Vagina (tissue), 2 donors: ENCODE measurements around the gene RAB28. TPM values are rescaled to one million over a fixed set of nuclear protein-coding genes. Genes with fewer than 3 reads are reported as not detected.
"Not testable (repeated sequence)": the region's sequence is repeated elsewhere in the genome, so short reads cannot be mapped to it uniquely, and the experiment has no call there.

ENCODE experiments used
- DNase-seq, 2 donors: peaks; one replicate each; pipeline ENCODE4 v3.0.0-alpha.2; 2017; ENCODE audit errors: extremely low spot score in 2 of 2
- H3K27ac ChIP-seq: fragments of 200-600 bp; sonication (generic); one replicate; pipeline ENCODE4 v1.5.1; 2019
- H3K27me3 ChIP-seq: fragments of 200-600 bp; sonication (generic); one replicate; pipeline ENCODE4 v1.5.1; 2019
- H3K36me3 ChIP-seq, 2 donors: fragments of 200-600 bp; sonication (generic); one replicate each; pipeline ENCODE4 v1.5.1; 2017 to 2019
- H3K4me1 ChIP-seq: fragments of 200-600 bp; sonication (generic); one replicate; pipeline ENCODE4 v1.5.1; 2019
- H3K4me3 ChIP-seq, 2 donors: fragments of 200-600 bp; sonication (generic); 1 replicate in 1 of 2; 2 replicates in 1 of 2; pipeline ENCODE4 v1.5.1; 2016 to 2019
- H3K9me3 ChIP-seq: fragments of 200-600 bp; sonication (generic); one replicate; pipeline ENCODE4 v1.5.1; 2019
- POLR2A ChIP-seq, 2 donors: fragments of 450-650 bp; IDR thresholded peaks; one replicate each; pipeline ENCODE4 v1.6.1; 2017; ENCODE audit warnings: antibody characterized with exemption in 2 of 2, mild to moderate bottlenecking in 2 of 2, moderate library complexity in 2 of 2
- POLR2AphosphoS5 ChIP-seq, 2 donors: sonication (generic); formaldehyde crosslinking; IDR thresholded peaks; one replicate each; pipeline ENCODE4 v1.9.0; 2017; ENCODE audit warnings: antibody characterized with exemption in 2 of 2, mild to moderate bottlenecking in 2 of 2, low read depth in 1 of 2; ENCODE audit not compliant: insufficient read depth in 1 of 2
- intact Hi-C: fragments of 100-400 bp; cut with DNase I; formaldehyde crosslinking; loops from one replicate; pipeline ENCODE4 v1.15.1; 2023
- total RNA-seq: library from RNA; depleted of rRNA; stranded (reverse); fragments of >200 nt; gene quantifications from one replicate; pipeline ENCODE4 v1.2.3, GENCODE V29; 2016
- TF ChIP-seq, protein P1 (sequence below), 3 experiments: fragments of 450-650 bp in 2 of 3; fragments of 200-600 bp in 1 of 3; sonication (generic) in 1 of 3; IDR thresholded peaks; one replicate each; pipeline ENCODE4 v1.5.1; 2017 to 2019; ENCODE audit warnings: antibody characterized with exemption in 3 of 3, mild to moderate bottlenecking in 2 of 3, moderate library complexity in 2 of 3

The RAB28 gene
- total RNA-seq, 1 donor from 2014 or later: 182 TPM

DNA sequence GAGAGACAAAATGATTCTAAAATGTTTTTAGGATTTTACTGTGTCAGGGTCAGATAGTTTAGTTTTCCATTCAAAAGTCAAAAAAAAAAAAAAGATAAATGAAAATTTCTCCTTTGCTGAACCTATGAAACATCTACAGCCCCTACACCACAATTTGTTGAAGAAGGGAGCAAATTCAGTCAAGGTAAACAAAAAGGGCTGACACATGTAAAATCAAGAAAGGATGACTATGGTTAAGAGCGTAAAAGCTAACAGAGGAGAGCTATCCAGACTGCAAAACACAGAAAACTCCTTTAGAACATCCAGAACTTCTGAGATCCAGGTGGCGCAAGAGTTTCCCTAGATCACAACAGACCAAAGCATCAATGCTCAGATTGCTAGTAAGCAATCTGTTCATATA is 72.2 kb downstream of the RAB28 start:
- intact Hi-C loops: no loop called here
- no peaks in the 10 kb centered on the region for H3K27me3 ChIP-seq
- no peaks in the 10 kb centered on the region for H3K9me3 ChIP-seq
- no peak overlapping the region for H3K4me3 ChIP-seq
- H3K36me3 ChIP-seq: no peaks in the 10 kb centered on the region
- DNase-seq: no peak
- H3K4me1 ChIP-seq: peaks cover 16% of the 10 kb centered on the region
- H3K27ac ChIP-seq: no peak overlapping the region
- TF ChIP-seq POLR2A (IDR thresholded peaks at IDR 0.05): no peak
- TF ChIP-seq, protein P1, sequence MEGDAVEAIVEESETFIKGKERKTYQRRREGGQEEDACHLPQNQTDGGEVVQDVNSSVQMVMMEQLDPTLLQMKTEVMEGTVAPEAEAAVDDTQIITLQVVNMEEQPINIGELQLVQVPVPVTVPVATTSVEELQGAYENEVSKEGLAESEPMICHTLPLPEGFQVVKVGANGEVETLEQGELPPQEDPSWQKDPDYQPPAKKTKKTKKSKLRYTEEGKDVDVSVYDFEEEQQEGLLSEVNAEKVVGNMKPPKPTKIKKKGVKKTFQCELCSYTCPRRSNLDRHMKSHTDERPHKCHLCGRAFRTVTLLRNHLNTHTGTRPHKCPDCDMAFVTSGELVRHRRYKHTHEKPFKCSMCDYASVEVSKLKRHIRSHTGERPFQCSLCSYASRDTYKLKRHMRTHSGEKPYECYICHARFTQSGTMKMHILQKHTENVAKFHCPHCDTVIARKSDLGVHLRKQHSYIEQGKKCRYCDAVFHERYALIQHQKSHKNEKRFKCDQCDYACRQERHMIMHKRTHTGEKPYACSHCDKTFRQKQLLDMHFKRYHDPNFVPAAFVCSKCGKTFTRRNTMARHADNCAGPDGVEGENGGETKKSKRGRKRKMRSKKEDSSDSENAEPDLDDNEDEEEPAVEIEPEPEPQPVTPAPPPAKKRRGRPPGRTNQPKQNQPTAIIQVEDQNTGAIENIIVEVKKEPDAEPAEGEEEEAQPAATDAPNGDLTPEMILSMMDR (IDR thresholded peaks at IDR 0.05): no peak
- no peak for TF ChIP-seq POLR2AphosphoS5 (IDR thresholded peaks at IDR 0.05; ENCODE audit: insufficient read depth in 1 of 2, low read depth in 1 of 2)

DNA sequence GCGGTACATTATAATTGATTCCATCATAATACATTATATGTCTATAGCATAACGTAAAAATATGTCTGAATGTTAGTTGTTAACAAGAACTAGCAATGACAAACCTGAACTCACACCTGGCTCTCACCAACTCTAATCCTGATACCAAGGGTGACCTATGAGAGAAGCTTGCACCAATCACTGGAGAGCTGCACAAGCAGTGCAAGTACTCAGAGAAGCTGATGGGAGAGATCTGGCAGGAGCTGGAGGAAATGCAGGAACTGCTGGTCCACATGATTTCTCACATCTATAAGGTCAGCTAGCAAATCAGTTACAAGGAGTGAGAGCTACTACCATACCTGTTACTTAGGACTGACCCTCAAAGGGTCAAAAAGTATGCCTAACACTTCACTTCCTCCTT is 74.8 kb downstream of the RAB28 start:
- H3K36me3 ChIP-seq: no peaks in the 10 kb centered on the region
- DNase-seq: no peak
- intact Hi-C loops: no loop called here
- no peaks in the 10 kb centered on the region for H3K27me3 ChIP-seq
- peaks cover 11% of the 10 kb centered on the region for H3K4me1 ChIP-seq
- H3K4me3 ChIP-seq: no peak overlapping the region
- H3K27ac ChIP-seq: no peak overlapping the region
- TF ChIP-seq, protein P1 (IDR thresholded peaks at IDR 0.05): no peak
- TF ChIP-seq POLR2A (IDR thresholded peaks at IDR 0.05) (no peak), POLR2AphosphoS5 (IDR thresholded peaks at IDR 0.05; ENCODE audit: insufficient read depth in 1 of 2, low read depth in 1 of 2) (no peak)
- H3K9me3 ChIP-seq: no peaks in the 10 kb centered on the region

DNA sequence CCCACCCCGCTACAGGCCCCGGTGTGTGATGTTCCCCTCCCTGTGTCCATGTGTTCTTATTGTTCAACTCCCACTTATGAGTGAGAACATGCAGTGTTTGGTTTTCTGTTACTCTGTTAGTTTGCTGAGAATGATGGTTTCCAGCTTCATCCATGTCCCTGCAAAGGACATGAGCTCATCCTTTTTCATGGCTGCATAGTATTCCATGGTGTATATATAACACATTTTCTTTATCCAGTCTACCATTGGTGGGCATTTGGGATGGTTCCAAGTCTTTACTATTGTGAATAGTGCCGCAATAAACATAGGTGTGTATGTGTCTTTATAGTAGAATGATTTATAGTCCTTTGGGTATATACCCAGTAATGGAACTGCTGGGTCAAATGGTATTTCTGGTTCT is 78.0 kb downstream of the RAB28 start:
- H3K36me3 ChIP-seq, H3K27ac ChIP-seq, H3K27me3 ChIP-seq, DNase-seq, H3K4me3 ChIP-seq, H3K4me1 ChIP-seq, intact Hi-C loops, H3K9me3 ChIP-seq: not testable (repeated sequence)

DNA sequence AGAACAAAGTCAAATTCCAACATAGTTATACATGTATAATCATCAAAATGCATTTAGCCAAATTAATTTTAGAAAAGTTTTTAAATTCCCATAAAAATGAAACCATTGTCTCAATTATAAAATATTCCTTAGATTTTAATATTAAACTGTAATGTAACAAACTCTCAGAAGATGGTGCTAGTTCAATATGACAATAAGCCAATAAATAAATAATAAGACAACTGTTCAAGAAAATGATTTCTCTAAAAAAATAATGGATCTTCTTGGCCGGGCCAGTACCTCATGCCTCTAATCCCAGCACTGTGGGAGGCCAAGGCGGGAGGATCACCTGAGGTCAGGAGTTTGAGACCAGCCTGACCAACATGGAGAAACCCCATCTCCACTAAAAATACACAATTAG is 80.3 kb downstream of the RAB28 start:
- TF ChIP-seq POLR2A (IDR thresholded peaks at IDR 0.05) (no peak), POLR2AphosphoS5 (IDR thresholded peaks at IDR 0.05; ENCODE audit: insufficient read depth in 1 of 2, low read depth in 1 of 2) (no peak)
- TF ChIP-seq, protein P1 (IDR thresholded peaks at IDR 0.05): no peak
- Histone ChIP-seq H3K9me3 (no peaks in the 10 kb centered on the region), H3K27me3 (no peaks in the 10 kb centered on the region), H3K36me3 (no peaks in the 10 kb centered on the region), H3K27ac (no peak overlapping the region), H3K4me3 (no peak overlapping the region), H3K4me1 (no peaks in the 10 kb centered on the region)
- intact Hi-C loops: no loop called here
- DNase-seq: no peak

DNA sequence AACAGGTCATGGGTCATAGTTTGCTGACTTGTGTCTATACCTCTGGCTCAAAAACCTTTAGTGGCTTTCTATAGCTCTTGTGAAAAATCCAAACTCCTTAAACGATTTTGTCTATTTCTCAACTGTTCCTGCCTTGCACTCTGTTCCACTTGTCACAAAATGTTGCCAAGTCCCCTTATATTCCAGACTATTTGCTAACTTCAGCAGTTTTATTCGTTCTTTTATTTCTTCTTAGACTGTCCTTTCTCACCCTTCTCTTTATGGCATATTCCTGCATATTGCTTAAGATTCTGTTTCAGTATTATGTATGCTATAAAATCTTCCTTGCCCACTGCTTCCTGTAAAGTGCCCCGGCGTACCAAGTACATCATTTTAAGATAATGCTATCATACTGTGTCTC is 80.8 kb downstream of the RAB28 start:
- Histone ChIP-seq H3K9me3 (no peaks in the 10 kb centered on the region), H3K4me3 (no peak overlapping the region), H3K27me3 (no peaks in the 10 kb centered on the region), H3K4me1 (no peaks in the 10 kb centered on the region), H3K27ac (no peak overlapping the region), H3K36me3 (no peaks in the 10 kb centered on the region)
- no peak for TF ChIP-seq POLR2A (IDR thresholded peaks at IDR 0.05)
- TF ChIP-seq POLR2AphosphoS5 (IDR thresholded peaks at IDR 0.05; ENCODE audit: insufficient read depth in 1 of 2, low read depth in 1 of 2): no peak
- TF ChIP-seq, protein P1 (IDR thresholded peaks at IDR 0.05): no peak
- intact Hi-C loops: no loop called here
- no peak for DNase-seq

DNA sequence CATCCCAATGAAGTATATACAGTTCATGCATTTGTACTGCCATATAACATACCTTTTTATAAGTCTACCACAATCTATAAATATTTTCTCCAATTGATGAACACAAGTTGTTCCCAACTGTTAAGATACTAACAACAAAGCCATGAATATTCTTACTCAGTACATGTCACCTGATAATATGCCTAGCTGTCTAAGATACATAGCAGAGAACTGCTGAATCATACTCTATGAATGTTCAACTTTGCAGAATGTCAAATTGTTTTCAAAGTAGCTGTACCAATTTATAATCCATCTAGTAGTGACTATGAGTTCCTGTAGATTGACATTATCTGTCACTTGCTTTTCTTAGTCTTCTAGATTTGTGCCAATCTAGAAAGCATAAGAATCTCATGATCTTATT is 84.9 kb downstream of the RAB28 start:
- intact Hi-C loops: no loop called here
- Histone ChIP-seq H3K36me3 (no peaks in the 10 kb centered on the region), H3K4me3 (no peak overlapping the region), H3K27me3 (no peaks in the 10 kb centered on the region), H3K4me1 (no peaks in the 10 kb centered on the region), H3K27ac (no peak overlapping the region), H3K9me3 (no peaks in the 10 kb centered on the region)
- no peak for DNase-seq
- TF ChIP-seq, protein P1 (IDR thresholded peaks at IDR 0.05): no peak
- TF ChIP-seq POLR2A (IDR thresholded peaks at IDR 0.05): no peak
- TF ChIP-seq POLR2AphosphoS5 (IDR thresholded peaks at IDR 0.05; ENCODE audit: insufficient read depth in 1 of 2, low read depth in 1 of 2): no peak
